ENCODE measurements around the gene FGF21. TPM values are rescaled to one million over a fixed set of nuclear protein-coding genes. Genes with fewer than 3 reads are reported as not detected.

The FGF21 gene
- total RNA-seq: not detected

- Histone ChIP-seq H3K36me3 (peaks cover 0 to 9% (median 0%) of the 10 kb centered on the region in 3 donors), H3K4me3 (no peak within 1 kb of the TSS), H3K27me3 (peaks cover 0 to 39% (median 0%) of the 10 kb centered on the region in 4 donors), H3K27ac (no peak within 1 kb of the TSS), H3K4me1 (peaks cover 12 to 33% (median 19%) of the 10 kb centered on the region in 3 donors), H3K9me3 (no peaks in the 10 kb centered on the region)
- TF ChIP-seq POLR2A (IDR thresholded peaks at IDR 0.05): no peak
- TF ChIP-seq CTCF (IDR thresholded peaks at IDR 0.05): no peak
- intact Hi-C loops (cut with DNase I): no loop called here
- 80 to 92% methylated on average over 2 to 4 of the region's 4 CpGs for WGBS, 2 donors
- DNase-seq: no peak
Measured at GRCh38 chr19:48755084-48755641, at the start of gene FGF21. TSS of gene FGF21 (plus strand) at chr19:48755524. CDS start at chr19:48756237, 713 bp downstream.

GRCh38 chr19:48708471-48708870 is 46.9 kb upstream of the FGF21 start:
- Histone ChIP-seq H3K4me3 (no peak overlapping the region), H3K27me3 (no peaks in the 10 kb centered on the region), H3K9me3 (no peaks in the 10 kb centered on the region), H3K4me1 (peaks cover 8 to 9% (median 8%) of the 10 kb centered on the region in 3 donors), H3K27ac (no peak overlapping the region), H3K36me3 (peaks cover 0 to 26% (median 0%) of the 10 kb centered on the region in 3 donors)
- intact Hi-C loops (cut with DNase I): no loop called here
- no peak for DNase-seq
- no peak for TF ChIP-seq POLR2A (IDR thresholded peaks at IDR 0.05)
- TF ChIP-seq CTCF (IDR thresholded peaks at IDR 0.05): no peak
- 62 to 76% methylated on average over 9 to 10 of the region's 11 CpGs for WGBS, 2 donors

- TF ChIP-seq CTCF (IDR thresholded peaks at IDR 0.05) (no peak), POLR2A (IDR thresholded peaks at IDR 0.05) (no peak)
- Histone ChIP-seq H3K27me3 (no peaks in the 10 kb centered on the region), H3K4me3 (no peak overlapping the region), H3K9me3 (no peaks in the 10 kb centered on the region), H3K27ac (no peak overlapping the region), H3K36me3 (peaks cover 0 to 8% (median 0%) of the 10 kb centered on the region in 3 donors), H3K4me1 (peaks cover 25 to 31% (median 26%) of the 10 kb centered on the region in 3 donors)
- no peak for DNase-seq
- 95 to 100% methylated on average over 3 to 4 of the region's 4 CpGs for WGBS, 2 donors
- intact Hi-C loops (cut with DNase I): no loop called here
Measured at GRCh38 chr19:48711106-48711662, 44.1 kb upstream of the FGF21 start.

GRCh38 chr19:48713041-48713863 is 42.1 kb upstream of the FGF21 start:
- TF ChIP-seq POLR2A (IDR thresholded peaks at IDR 0.05) (no peak), CTCF (IDR thresholded peaks at IDR 0.05) (peak in 4 of 6 experiments; percentile 1 to 33 (median 14))
- intact Hi-C loops (cut with DNase I): no loop called here
- H3K27ac ChIP-seq: peak overlapping the region; percentile 64 to 91 (median 87)
- H3K36me3 ChIP-seq: no peaks in the 10 kb centered on the region
- H3K9me3 ChIP-seq: no peaks in the 10 kb centered on the region
- peak overlapping the region; percentile 38 to 85 (median 61) for H3K4me3 ChIP-seq
- H3K4me1 ChIP-seq: peaks cover 33 to 49% (median 37%) of the 10 kb centered on the region in 3 donors
- no peaks in the 10 kb centered on the region for H3K27me3 ChIP-seq
- 13 to 18% methylated on average over 16 to 21 of the region's 25 CpGs for WGBS, 2 donors
- DNase-seq: no peak

Measured in esophagus squamous epithelium (tissue), 5 donors.